GM19025 (cell line): ENCODE measurements around the gene ZSWIM1.
"Not testable (repeated sequence)": the region's sequence is repeated elsewhere in the genome, so short reads cannot be mapped to it uniquely, and the experiment has no call there.

Source experiments
- ATAC-seq: cut with Tn5 transposase; IDR thresholded peaks from one replicate; pipeline ENCODE4 v1.9.1; 2021; ENCODE audit warnings: mild to moderate bottlenecking, low read depth, moderate library complexity; ENCODE audit not compliant: unreplicated experiment

The ZSWIM1 gene

DNA sequence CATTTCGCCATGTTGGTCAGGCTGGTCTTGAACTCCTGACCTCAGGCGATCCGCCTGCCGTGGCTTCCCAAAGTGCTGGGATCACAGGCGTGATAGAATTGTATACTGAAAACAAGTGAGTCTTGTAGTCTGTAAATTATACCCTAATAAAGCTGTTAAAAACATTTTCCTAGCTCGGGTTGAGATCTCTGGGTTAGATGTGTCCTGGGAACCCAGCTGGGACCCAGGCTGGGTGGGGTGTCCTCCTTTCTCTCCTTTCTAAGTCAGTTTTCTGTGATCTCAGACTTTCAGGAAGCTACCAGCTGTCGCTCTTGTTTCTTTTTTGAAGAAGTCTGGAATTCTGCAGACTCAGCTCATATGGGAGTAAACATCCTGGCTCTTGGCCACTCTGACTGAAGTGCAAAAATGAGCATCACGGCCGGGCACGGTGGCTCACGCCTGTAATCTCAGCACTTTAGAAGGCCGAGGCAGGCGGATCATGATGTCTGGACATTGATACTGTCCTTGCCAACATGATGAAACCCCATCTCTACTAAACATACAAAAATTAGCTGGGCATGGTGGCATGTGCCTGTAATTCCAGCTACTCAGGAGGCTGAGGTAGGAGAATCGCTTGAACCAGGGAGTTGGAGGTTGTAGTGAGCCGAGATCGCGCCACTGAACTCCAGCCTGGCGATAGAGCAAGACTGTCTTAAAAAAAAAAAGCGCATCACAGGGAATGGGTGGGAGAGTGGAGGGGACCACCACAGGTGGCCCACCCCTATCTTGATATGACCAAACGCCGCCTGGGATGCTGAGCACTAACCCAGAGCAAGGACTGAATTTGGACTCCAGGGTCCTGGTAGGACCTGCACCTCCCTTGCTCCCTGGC lies 43.6 kb downstream of the ZSWIM1 start:
- ATAC-seq = no peak

DNA sequence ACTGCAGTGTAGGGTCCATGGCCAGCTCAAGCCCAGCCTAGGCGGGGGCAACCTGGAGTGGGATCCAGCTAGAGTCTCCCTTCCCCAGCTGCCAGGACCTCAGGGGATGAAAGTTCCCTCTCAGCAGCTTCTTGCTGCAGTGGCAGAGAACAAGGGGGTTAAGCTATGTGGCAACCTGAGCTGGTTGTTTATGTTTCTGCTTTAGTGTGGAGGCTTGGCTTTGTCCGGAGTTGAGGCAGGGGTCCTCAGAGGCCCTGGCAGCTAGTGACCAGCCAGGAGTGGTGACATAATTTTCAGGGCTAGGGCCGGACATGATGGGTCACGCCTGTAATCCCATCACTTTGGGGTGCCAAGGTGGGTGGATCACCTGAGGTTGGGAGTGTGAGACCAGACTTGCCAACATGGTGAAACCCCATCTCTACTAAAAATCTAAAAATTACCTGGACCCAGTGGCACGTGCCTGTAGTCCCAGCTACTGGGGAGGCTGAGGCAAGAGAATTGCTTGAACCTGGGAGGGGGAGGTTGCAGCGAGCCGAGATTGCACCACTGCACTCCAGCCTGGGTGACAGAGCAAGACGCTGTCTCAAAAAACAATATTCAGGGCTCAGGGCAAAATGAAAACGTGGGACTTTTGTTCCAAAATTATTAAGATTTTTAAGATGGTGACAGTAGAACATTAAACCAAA lies 44.9 kb downstream of the ZSWIM1 start:
- no peak for ATAC-seq

DNA sequence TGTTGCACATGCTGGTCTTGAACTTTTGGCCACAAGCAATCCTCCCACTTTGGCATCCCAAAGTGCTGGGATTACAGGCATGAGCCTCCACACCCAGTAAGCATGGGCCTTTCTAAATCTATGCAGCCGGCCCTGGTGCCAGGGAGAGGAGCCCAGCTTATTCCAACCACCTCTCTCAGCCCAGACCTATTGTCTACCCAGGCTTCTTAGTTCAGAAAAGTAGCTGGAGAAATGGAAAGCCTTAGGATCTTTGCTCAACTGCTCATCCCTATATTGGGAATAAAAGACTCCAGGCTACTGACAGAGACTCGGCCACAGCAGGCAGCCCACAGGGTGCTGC lies 45.7 kb downstream of the ZSWIM1 start:
- ATAC-seq = no peak

- ATAC-seq = no peak
Measured at GRCh38 chr20:45927071-45927878, 46.2 kb downstream of the ZSWIM1 start.

DNA sequence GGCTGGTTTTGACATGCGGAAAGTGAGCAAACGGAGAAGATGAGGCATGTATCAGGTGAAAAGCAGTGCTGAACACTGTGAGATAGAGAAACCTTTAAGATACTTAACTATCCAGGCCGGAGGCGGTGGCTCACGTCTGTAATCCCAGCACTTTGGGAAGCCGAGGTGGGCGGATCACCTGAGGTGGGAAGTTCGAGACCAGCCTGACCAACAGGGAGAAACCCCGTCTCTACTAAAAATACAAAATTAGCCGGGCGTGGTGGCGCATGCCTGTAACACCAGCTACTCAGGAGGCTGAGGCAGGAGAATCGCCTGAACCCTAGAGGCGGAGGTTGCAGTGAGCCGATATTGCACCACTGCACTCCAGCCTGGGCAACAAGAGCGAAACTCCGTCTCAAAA lies 50.7 kb downstream of the ZSWIM1 start:
- ATAC-seq = not testable (repeated sequence)

GRCh38 chr20:45933266-45934045 lies 52.4 kb downstream of the ZSWIM1 start:
- no peak for ATAC-seq

GRCh38 chr20:45934046-45934585 lies 53.1 kb downstream of the ZSWIM1 start:
- ATAC-seq = peak; percentile 14
